Globus pallidus (tissue), 1 donor: Measurements from ENCODE around the gene GTF2F2.

Source experiments
- DNase-seq: peaks from one replicate; pipeline ENCODE4 v3.0.0-alpha.2; 2015; ENCODE audit warnings: low spot score

The GTF2F2 gene

DNA sequence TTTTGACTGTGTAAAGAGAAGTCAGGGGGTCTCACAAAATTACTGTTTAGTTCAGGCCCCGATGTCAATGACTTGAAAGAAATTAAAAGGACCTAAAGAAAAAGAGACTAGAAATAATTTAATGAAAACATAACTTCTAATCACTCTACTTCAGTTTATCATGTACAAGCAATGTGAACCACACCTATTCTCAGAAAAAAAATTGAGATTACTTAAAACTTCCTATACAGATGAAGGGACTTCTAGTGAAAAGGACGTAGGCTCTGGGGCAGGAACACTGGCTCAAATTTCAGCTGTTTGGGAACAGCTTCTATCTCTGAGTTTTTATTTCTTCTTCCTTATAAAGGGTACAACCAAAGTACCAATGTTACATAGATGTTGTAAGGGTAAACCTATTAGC lies 182.7 kb downstream of the GTF2F2 start:
- DNase-seq: no peak

- no peak for DNase-seq
These were observed 183.6 kb downstream of the GTF2F2 start for GRCh38 chr13:45303866-45304265.

GRCh38 chr13:45305079-45305478 lies 184.8 kb downstream of the GTF2F2 start:
- DNase-seq: no peak

- no peak for DNase-seq
These were observed 186.7 kb downstream of the GTF2F2 start for GRCh38 chr13:45306966-45307365.

- no peak for DNase-seq
These were observed 190.2 kb downstream of the GTF2F2 start for GRCh38 chr13:45310341-45311131.

GRCh38 chr13:45314822-45315221 lies 194.5 kb downstream of the GTF2F2 start:
- DNase-seq: no peak

GRCh38 chr13:45315520-45316167 lies 195.3 kb downstream of the GTF2F2 start:
- no peak for DNase-seq

DNA sequence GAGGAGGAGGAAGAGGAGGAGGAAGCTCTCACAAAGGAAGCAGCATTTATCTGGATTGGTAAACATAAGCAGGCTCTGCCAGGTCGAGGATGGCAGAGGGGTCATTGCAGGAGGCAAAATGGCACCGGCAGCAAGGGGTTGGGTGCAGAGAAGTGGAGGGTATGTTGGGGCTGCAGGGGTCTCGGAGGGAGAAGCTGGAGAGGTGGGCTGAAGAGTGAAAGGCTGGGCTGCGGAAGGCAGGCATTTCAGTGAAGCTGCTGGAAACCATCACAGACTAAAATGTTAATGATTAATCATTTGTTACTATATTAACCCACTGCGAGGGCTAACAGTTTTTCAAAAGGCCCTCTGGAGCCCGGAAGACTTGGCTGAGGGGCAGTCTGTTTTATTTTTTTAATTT lies 196.0 kb downstream of the GTF2F2 start:
- no peak for DNase-seq

DNA sequence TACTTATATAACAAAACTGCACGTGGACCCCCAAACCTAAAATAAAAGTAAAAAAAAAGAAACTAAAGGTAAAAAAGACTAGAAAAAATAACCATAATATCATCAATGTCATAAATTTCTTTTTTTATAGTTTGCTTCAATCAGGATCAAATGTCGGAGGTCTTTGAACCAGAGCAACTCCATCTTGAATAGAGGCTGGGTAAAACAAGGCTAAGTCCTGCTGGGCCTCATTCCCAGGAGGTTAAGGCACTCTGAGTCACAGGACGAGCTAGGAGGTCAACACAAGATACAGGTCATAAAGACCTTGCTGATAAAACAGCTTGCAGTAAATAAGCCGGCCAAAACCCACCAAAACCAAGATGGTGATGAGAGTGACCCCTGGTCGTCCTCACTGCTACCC lies 196.7 kb downstream of the GTF2F2 start:
- DNase-seq: no peak

- no peak for DNase-seq
These were observed 200.7 kb downstream of the GTF2F2 start for GRCh38 chr13:45320876-45321629.

GRCh38 chr13:45325806-45326205 lies 205.5 kb downstream of the GTF2F2 start:
- peak; percentile 47 for DNase-seq

DNA sequence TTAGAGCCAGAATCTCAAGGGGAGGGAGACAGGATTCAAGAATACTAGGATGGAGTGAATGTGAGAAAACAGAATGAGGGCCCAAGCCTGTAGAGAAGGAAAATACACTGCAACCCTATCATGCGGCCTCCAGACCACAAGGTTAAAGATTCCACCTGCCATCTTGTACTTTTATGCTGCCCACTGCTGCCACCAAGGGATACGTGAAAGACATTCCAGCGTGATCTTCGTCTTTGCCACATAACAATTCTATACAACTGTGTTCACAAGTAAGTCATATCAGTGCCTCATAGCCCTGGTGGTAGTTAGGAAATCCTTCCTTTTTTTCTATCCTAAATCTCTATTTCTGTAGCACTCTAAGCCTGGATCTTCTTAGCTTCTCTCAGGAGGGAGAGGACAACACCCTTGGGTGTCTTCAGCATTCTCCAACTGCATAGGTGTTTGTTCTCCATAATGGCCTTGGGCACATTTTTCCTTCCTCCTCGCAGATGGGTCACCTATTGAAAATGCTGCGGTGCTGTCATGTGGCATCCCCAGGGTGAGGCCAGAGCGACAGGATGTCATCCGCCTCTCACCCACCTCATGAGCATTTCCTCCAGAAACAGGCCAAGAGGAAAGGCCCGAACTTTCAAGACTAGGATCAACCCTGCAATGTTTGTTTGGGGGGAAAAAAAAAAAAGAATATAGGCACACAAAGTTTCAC lies 207.1 kb downstream of the GTF2F2 start:
- DNase-seq: no peak

GRCh38 chr13:45328661-45329111 lies 208.4 kb downstream of the GTF2F2 start:
- DNase-seq: no peak

GRCh38 chr13:45331123-45331619 lies 210.9 kb downstream of the GTF2F2 start:
- DNase-seq: no peak

GRCh38 chr13:45331692-45332035 lies 211.4 kb downstream of the GTF2F2 start:
- no peak for DNase-seq

DNA sequence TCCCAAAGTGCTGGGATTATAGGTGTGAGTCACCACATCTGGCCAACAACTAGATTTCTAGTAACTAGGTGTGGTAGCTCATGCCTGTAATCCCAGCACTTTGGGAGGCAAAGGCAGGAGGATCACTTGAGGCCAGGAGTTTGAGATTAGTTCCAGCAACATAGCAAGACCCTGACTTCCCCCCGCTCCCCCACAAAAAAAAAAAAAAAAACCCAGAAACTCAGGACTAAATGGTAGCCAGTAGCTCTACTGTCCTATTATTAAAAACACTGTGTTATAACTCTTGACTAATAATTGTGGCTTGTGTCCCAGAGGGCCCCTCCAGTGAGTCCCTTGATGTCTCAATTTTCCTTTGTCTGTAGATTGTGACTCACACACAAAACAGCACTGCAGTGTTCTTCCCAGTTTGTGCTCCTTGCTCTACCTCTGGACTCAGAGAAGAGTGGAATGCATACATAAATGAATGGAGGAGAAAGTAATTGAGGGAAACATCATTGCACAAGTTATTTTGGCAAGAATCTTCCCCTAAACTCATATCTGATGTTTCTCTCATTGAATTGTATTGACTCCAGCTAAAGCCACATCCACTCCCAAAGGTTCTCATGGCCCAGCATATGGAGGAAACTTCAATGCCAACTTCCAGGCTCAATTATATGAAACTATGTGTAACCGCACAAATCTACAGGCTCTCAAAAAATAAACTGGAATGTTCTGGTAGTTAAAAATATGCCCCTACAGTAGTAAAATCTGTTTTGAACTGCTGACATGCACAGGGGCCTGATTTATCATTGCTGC lies 211.9 kb downstream of the GTF2F2 start:
- DNase-seq: no peak

GRCh38 chr13:45332831-45333219 lies 212.5 kb downstream of the GTF2F2 start:
- DNase-seq: no peak

DNA sequence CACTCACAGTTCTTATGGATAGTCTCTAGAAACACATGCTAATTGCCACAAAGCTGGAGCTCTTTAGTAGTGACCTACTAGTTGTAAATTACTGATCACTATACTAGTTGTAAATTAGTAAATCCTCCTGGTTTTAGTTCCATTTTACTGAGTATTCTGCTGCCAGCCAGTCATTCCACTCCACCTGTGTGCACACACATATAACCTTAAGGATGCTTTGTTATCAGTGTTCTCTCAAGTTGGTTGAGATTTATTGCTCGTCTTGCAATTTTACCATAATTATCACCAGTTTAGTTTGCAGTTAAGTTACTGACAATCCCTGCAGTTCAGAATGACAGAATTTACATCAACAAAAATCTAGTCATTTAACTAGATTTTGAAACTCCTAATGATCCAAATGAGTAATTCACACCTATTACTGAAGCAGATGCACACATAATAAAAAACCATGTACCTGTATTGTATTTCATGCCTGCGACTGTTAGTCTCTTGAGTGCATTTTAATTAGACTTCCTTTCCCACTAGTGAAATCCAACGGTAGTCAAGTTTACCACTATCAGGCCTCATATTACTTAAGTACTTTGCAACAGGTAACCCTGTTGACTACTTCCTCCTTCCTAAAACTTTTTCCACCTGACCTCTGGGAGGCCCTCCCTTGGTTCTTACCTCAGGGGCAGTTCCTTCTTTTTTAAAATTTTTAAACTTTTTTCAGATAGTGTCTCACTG lies 213.1 kb downstream of the GTF2F2 start:
- no peak for DNase-seq
